CD1c-positive myeloid dendritic cell (primary cell): Measurements from ENCODE around the gene BTBD2.

Source experiments
- DNase-seq: peaks from one replicate; pipeline ENCODE4 v3.0.0-alpha.2; 2016; ENCODE audit errors: extremely low spot score

Gene BTBD2

GRCh38 chr19:1985588-1986356 lies 29.7 kb downstream of the BTBD2 start:
- DNase-seq, result no peak

- no peak for DNase-seq
Observed at GRCh38 chr19:1984357-1984756, 31.2 kb downstream of the BTBD2 start.

GRCh38 chr19:1981253-1981652 lies 34.3 kb downstream of the BTBD2 start:
- no peak for DNase-seq

GRCh38 chr19:1980809-1981181 lies 34.7 kb downstream of the BTBD2 start:
- DNase-seq, result no peak

GRCh38 chr19:1980091-1980808 lies 35.3 kb downstream of the BTBD2 start:
- DNase-seq, result no peak

GRCh38 chr19:1979642-1980041 lies 35.9 kb downstream of the BTBD2 start:
- no peak for DNase-seq

- DNase-seq, result no peak
Observed at GRCh38 chr19:1979017-1979416, 36.5 kb downstream of the BTBD2 start.

GRCh38 chr19:1978346-1978894 lies 37.1 kb downstream of the BTBD2 start:
- DNase-seq, result no peak

GRCh38 chr19:1977120-1977519 lies 38.4 kb downstream of the BTBD2 start:
- DNase-seq, result no peak

- no peak for DNase-seq
Observed at GRCh38 chr19:1975162-1975480, 40.4 kb downstream of the BTBD2 start.

GRCh38 chr19:1974381-1975161 lies 40.9 kb downstream of the BTBD2 start:
- no peak for DNase-seq

- DNase-seq, result no peak
Observed at GRCh38 chr19:1970806-1971502, 44.6 kb downstream of the BTBD2 start.

- no peak for DNase-seq
Observed at GRCh38 chr19:1970003-1970805, 45.3 kb downstream of the BTBD2 start.

GRCh38 chr19:1969176-1970002 lies 46.1 kb downstream of the BTBD2 start:
- no peak for DNase-seq

GRCh38 chr19:1968279-1969175 lies 47.0 kb downstream of the BTBD2 start:
- DNase-seq, result no peak

- DNase-seq, result no peak
Observed at GRCh38 chr19:1967087-1967608, 48.4 kb downstream of the BTBD2 start.

GRCh38 chr19:1962674-1963073 lies 52.8 kb downstream of the BTBD2 start:
- DNase-seq, result no peak

- no peak for DNase-seq
Observed at GRCh38 chr19:1961000-1961883, 54.3 kb downstream of the BTBD2 start.
